HCT116 (cell line): ENCODE results near the gene ZSWIM4. TPM values are rescaled to one million over a fixed set of nuclear protein-coding genes. Genes with fewer than 3 reads are reported as not detected.

ENCODE experiments used
- ATAC-seq: fragments of 200-7000 bp; cut with Tn5 transposase; 2 replicates; pipeline ENCODE4 v1.9.1; 2020; ENCODE audit warnings: mild to moderate bottlenecking, moderate library complexity
- BruUV-seq: library from RNA; stranded (reverse); fragments of 400-500 nt; replicated peaks from 2 replicates; lab custom pipeline; 2021; lab: Mats Ljungman, UMichigan
- CTCF ChIA-PET: fragments of 300-600 bp; sonication (Branson Sonifier 250); formaldehyde crosslinking; loops from one replicate; lab custom pipeline; 2021; ENCODE audit warnings: antibody characterized with exemption; lab: Charles Lee
- POLR2A ChIA-PET: fragments of 300-600, 350-600 bp; sonication (Branson Sonifier 250); formaldehyde crosslinking; loops from one replicate; lab custom pipeline; 2021; ENCODE audit warnings: antibody characterized with exemption; lab: Charles Lee
- RAD21 ChIA-PET, 2 experiments: fragments of 300-600 bp; sonication (Branson Sonifier 250); formaldehyde crosslinking; loops; one replicate each; lab custom pipeline; 2023; ENCODE audit warnings: low total read pairs in 2 of 2; ENCODE audit not compliant: uncharacterized antibody in 2 of 2, unreplicated experiment in 2 of 2, low non-redundant PET in 1 of 2; lab: Charles Lee
- DNase-seq: peaks from one replicate; pipeline ENCODE4 v3.0.0-alpha.2; 2010; ENCODE audit warnings: low read depth, low spot score
- H2AFZ ChIP-seq: fragments of 200-600 bp; shearing (Covaris generic), sonication (generic); 2 replicates; pipeline ENCODE4 v1.6.1; 2017; ENCODE audit warnings: low read depth, mixed run types, mixed read lengths, antibody characterized with exemption, low read length; ENCODE audit not compliant: poor library complexity, severe bottlenecking
- H3K27ac ChIP-seq: 2 replicates; pipeline ENCODE4 v1.5.1; 2012; ENCODE audit warnings: low read depth, low read length
- H3K27me3 ChIP-seq: fragments of 200-600 bp; sonication (generic); 2 replicates; pipeline ENCODE4 v1.6.1; 2016; ENCODE audit warnings: mixed run types, low read length, mixed read lengths; ENCODE audit not compliant: insufficient read depth
- H3K36me3 ChIP-seq, 2 experiments: fragments of 200-500 bp in 1 of 2; fragments of 200-600 bp in 1 of 2; sonication (Bioruptor generic) in 1 of 2; sonication (generic) in 1 of 2; 2 replicates each; pipeline versions ENCODE4 v1.5.1 to v1.6.1; 2014 to 2016; ENCODE audit warnings: low read length in 2 of 2, inconsistent platforms in 1 of 2, mixed read lengths in 1 of 2, mixed run types in 1 of 2; ENCODE audit not compliant: insufficient read depth in 2 of 2, control insufficient read depth in 1 of 2
- H3K4me1 ChIP-seq, 2 experiments: fragments of 200-600 bp in 1 of 2; sonication (generic) in 1 of 2; 2 replicates each; pipeline versions ENCODE4 v1.5.1 to v1.6.1; 2012 to 2017; ENCODE audit warnings: low read length in 2 of 2, inconsistent platforms in 1 of 2, mild to moderate bottlenecking in 1 of 2, mixed read lengths in 1 of 2, mixed run types in 1 of 2, moderate library complexity in 1 of 2; ENCODE audit not compliant: insufficient read depth in 2 of 2, control insufficient read depth in 1 of 2
- H3K4me2 ChIP-seq: fragments of 200-600 bp; sonication (generic); 2 replicates; pipeline ENCODE4 v1.6.1; 2017; ENCODE audit warnings: mixed run types, low read length, mixed read lengths
- H3K4me3 ChIP-seq, 2 experiments: fragments of 200-600 bp in 1 of 2; sonication (generic) in 1 of 2; replicated peaks in 1 of 2; 2 replicates each; pipeline ENCODE4 v1.5.1; 2011 to 2016; ENCODE audit warnings: low read length in 2 of 2, control low read depth in 1 of 2, low read depth in 1 of 2, mild to moderate bottlenecking in 1 of 2, mixed read lengths in 1 of 2, mixed run types in 1 of 2
- H3K79me2 ChIP-seq: fragments of 200-600 bp; sonication (generic); 2 replicates; pipeline ENCODE4 v1.6.1; 2017; ENCODE audit warnings: mild to moderate bottlenecking, mixed run types, low read length, moderate library complexity, mixed read lengths; ENCODE audit not compliant: insufficient read depth
- H3K9ac ChIP-seq: fragments of 200-600 bp; sonication (generic); 2 replicates; pipeline ENCODE4 v1.6.1; 2016; ENCODE audit warnings: low read length, mixed read lengths
- H3K9me2 ChIP-seq: fragments of 200-600 bp; sonication (generic), shearing (Covaris generic); 2 replicates; pipeline ENCODE4 v1.6.1; 2017; ENCODE audit warnings: mixed run types, mild to moderate bottlenecking, moderate library complexity; ENCODE audit not compliant: insufficient read depth
- H3K9me3 ChIP-seq, 2 experiments: fragments of 200-500 bp in 1 of 2; fragments of 200-600 bp in 1 of 2; sonication (Bioruptor generic) in 1 of 2; sonication (generic) in 1 of 2; 2 replicates each; pipeline ENCODE4 v1.6.1; 2014 to 2017; ENCODE audit warnings: low read length in 2 of 2, mixed read lengths in 2 of 2, inconsistent platforms in 1 of 2, low read depth in 1 of 2, mild to moderate bottlenecking in 1 of 2, mixed run types in 1 of 2, moderate library complexity in 1 of 2; ENCODE audit not compliant: control insufficient read depth in 1 of 2, insufficient read depth in 1 of 2
- H4K20me1 ChIP-seq: fragments of 200-600 bp; sonication (generic), shearing (Covaris generic); 2 replicates; pipeline ENCODE4 v1.6.1; 2017; ENCODE audit warnings: mixed run types, mild to moderate bottlenecking, moderate library complexity; ENCODE audit not compliant: insufficient read depth
- ATF3 ChIP-seq: IDR thresholded peaks from 2 replicates; pipeline ENCODE4 v1.6.1; 2012
- CBX3 ChIP-seq: IDR thresholded peaks from 2 replicates; pipeline ENCODE4 v1.6.1; 2012; ENCODE audit warnings: low read depth
- CEBPB ChIP-seq: IDR thresholded peaks from 2 replicates; pipeline ENCODE4 v1.6.1; 2012; ENCODE audit warnings: low read depth
- EGR1 ChIP-seq: IDR thresholded peaks from 2 replicates; pipeline ENCODE4 v1.6.1; 2012; ENCODE audit warnings: low read depth
- ELF1 ChIP-seq: IDR thresholded peaks from 2 replicates; pipeline ENCODE4 v1.6.1; 2012; ENCODE audit warnings: low read depth, borderline replicate concordance
- EZH2phosphoT487 ChIP-seq: fragments of 200-600 bp; IDR thresholded peaks from 2 replicates; pipeline ENCODE4 v1.6.1; 2018; ENCODE audit warnings: antibody characterized with exemption, borderline replicate concordance
- FOSL1 ChIP-seq: IDR thresholded peaks from 2 replicates; pipeline ENCODE4 v1.6.1; 2012; ENCODE audit warnings: low read depth
- JUND ChIP-seq: IDR thresholded peaks from 2 replicates; pipeline ENCODE4 v1.6.1; 2012
- POLR2A ChIP-seq: IDR thresholded peaks from 2 replicates; pipeline ENCODE4 v1.7.0; 2011; ENCODE audit warnings: borderline replicate concordance; ENCODE audit not compliant: insufficient read depth, insufficient read length; ENCODE audit errors: extremely low read depth
- POLR2AphosphoS5 ChIP-seq: IDR thresholded peaks from 2 replicates; pipeline ENCODE4 v1.6.1; 2011; ENCODE audit warnings: mild to moderate bottlenecking, low read depth, low read length, moderate library complexity
- RAD21 ChIP-seq: IDR thresholded peaks from 2 replicates; pipeline ENCODE4 v1.6.1; 2012; ENCODE audit warnings: low read depth, mild to moderate bottlenecking
- SP1 ChIP-seq: IDR thresholded peaks from 2 replicates; pipeline ENCODE4 v1.6.1; 2012; ENCODE audit warnings: low read depth
- SRF ChIP-seq: IDR thresholded peaks from 2 replicates; pipeline ENCODE4 v1.6.1; 2012; ENCODE audit warnings: low read depth
- TCF7L2 ChIP-seq: IDR thresholded peaks from 2 replicates; pipeline ENCODE4 v1.7.0; 2011; ENCODE audit warnings: borderline replicate concordance, inconsistent platforms; ENCODE audit not compliant: insufficient read depth, insufficient read length; ENCODE audit errors: extremely low read depth
- ZFX ChIP-seq: fragments of 450-650 bp; IDR thresholded peaks from 2 replicates; pipeline ENCODE4 v1.6.1; 2017
- intact Hi-C: fragments of 100-400 bp; cut with micrococcal nuclease; formaldehyde crosslinking; loops from 2 replicates; pipeline ENCODE4 v1.10.0; 2022
- total RNA-seq: library from RNA; stranded (reverse); gene quantifications from one replicate; pipeline ENCODE4 v1.2.1, GENCODE V29; 2021; ENCODE audit not compliant: unreplicated experiment
- TF ChIP-seq, protein P1 (sequence below): IDR thresholded peaks from 2 replicates; pipeline ENCODE4 v1.6.1; 2012; ENCODE audit warnings: low read depth
- TF ChIP-seq, protein P2 (sequence below): IDR thresholded peaks from 2 replicates; pipeline ENCODE4 v1.6.1; 2012
- TF ChIP-seq, protein P3 (sequence below), 3 experiments: fragments of 200-600 bp in 1 of 3; sonication (generic) in 1 of 3; IDR thresholded peaks in 2 of 3; conservative IDR thresholded peaks in 1 of 3; 2 replicates each; pipeline ENCODE4 v1.5.1; 2012 to 2017; ENCODE audit warnings: low read depth in 2 of 3, low read length in 2 of 3, antibody characterized with exemption in 1 of 3, borderline replicate concordance in 1 of 3, control low read depth in 1 of 3, mild to moderate bottlenecking in 1 of 3, mixed read lengths in 1 of 3, mixed run types in 1 of 3, moderate library complexity in 1 of 3; ENCODE audit not compliant: insufficient read depth in 1 of 3
- TF ChIP-seq, protein P4 (sequence below): IDR thresholded peaks from 2 replicates; pipeline ENCODE4 v1.6.1; 2011; ENCODE audit warnings: mild to moderate bottlenecking, low read length, moderate library complexity; ENCODE audit not compliant: insufficient replicate concordance; ENCODE audit errors: extremely low read depth

The ZSWIM4 gene
- total RNA-seq, 1 experiment from 2014 or later = 9.8 TPM

- ChIA-PET CTCF (interaction anchor here (2.5 to 3.1 kb wide), 3 partner anchors 8 to 143 kb away, joined by 10 to 25 read pairs (median 17); no protein-coding TSS in a partner anchor), POLR2A (interaction anchor here (3.8 kb wide), 1 partner anchor 11 kb away, joined by 21 read pairs; no protein-coding TSS in a partner anchor), RAD21 (interaction anchor here in 1 of 2 experiments (0.7 to 2.3 kb wide), 2 partner anchors 28 to 40 kb away, joined by 4 to 6 read pairs; no protein-coding TSS in a partner anchor)
- H4K20me1 ChIP-seq = no peaks in the 10 kb centered on the region
- H3K27me3 ChIP-seq = no peaks in the 10 kb centered on the region
- H3K9me3 ChIP-seq = no peaks in the 10 kb centered on the region
- no peak overlapping the region for H3K4me2 ChIP-seq
- no peaks in the 10 kb centered on the region for H3K9me2 ChIP-seq
- no TSS peak for BruUV-seq
- no peak for ATAC-seq
- intact Hi-C loops = no loop called here
- DNase-seq = no peak
- H2AFZ ChIP-seq = no peak overlapping the region
- no peak overlapping the region for H3K4me3 ChIP-seq
- H3K36me3 ChIP-seq = no peaks in the 10 kb centered on the region
- H3K4me1 ChIP-seq = peaks cover 23 to 45% of the 10 kb centered on the region in 2 experiments
- H3K79me2 ChIP-seq = no peaks in the 10 kb centered on the region
- no peak overlapping the region for H3K9ac ChIP-seq
- no peak for TF ChIP-seq SRF
- no peak for TF ChIP-seq POLR2A
- TF ChIP-seq CBX3 = no peak
- TF ChIP-seq, protein P1, sequence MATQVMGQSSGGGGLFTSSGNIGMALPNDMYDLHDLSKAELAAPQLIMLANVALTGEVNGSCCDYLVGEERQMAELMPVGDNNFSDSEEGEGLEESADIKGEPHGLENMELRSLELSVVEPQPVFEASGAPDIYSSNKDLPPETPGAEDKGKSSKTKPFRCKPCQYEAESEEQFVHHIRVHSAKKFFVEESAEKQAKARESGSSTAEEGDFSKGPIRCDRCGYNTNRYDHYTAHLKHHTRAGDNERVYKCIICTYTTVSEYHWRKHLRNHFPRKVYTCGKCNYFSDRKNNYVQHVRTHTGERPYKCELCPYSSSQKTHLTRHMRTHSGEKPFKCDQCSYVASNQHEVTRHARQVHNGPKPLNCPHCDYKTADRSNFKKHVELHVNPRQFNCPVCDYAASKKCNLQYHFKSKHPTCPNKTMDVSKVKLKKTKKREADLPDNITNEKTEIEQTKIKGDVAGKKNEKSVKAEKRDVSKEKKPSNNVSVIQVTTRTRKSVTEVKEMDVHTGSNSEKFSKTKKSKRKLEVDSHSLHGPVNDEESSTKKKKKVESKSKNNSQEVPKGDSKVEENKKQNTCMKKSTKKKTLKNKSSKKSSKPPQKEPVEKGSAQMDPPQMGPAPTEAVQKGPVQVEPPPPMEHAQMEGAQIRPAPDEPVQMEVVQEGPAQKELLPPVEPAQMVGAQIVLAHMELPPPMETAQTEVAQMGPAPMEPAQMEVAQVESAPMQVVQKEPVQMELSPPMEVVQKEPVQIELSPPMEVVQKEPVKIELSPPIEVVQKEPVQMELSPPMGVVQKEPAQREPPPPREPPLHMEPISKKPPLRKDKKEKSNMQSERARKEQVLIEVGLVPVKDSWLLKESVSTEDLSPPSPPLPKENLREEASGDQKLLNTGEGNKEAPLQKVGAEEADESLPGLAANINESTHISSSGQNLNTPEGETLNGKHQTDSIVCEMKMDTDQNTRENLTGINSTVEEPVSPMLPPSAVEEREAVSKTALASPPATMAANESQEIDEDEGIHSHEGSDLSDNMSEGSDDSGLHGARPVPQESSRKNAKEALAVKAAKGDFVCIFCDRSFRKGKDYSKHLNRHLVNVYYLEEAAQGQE = no peak
- TF ChIP-seq, protein P2, sequence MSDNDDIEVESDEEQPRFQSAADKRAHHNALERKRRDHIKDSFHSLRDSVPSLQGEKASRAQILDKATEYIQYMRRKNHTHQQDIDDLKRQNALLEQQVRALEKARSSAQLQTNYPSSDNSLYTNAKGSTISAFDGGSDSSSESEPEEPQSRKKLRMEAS = no peak
- no peak for TF ChIP-seq EZH2phosphoT487
- no peak for TF ChIP-seq RAD21
- TF ChIP-seq POLR2AphosphoS5 = no peak
- no peak for TF ChIP-seq SP1
- no peak for TF ChIP-seq TCF7L2
- TF ChIP-seq ELF1 = no peak
- no peak for TF ChIP-seq EGR1
- TF ChIP-seq FOSL1 = no peak
- no peak for TF ChIP-seq ZFX
- no peak for TF ChIP-seq CEBPB
- TF ChIP-seq ATF3 = no peak
- TF ChIP-seq JUND = no peak
- TF ChIP-seq, protein P3, sequence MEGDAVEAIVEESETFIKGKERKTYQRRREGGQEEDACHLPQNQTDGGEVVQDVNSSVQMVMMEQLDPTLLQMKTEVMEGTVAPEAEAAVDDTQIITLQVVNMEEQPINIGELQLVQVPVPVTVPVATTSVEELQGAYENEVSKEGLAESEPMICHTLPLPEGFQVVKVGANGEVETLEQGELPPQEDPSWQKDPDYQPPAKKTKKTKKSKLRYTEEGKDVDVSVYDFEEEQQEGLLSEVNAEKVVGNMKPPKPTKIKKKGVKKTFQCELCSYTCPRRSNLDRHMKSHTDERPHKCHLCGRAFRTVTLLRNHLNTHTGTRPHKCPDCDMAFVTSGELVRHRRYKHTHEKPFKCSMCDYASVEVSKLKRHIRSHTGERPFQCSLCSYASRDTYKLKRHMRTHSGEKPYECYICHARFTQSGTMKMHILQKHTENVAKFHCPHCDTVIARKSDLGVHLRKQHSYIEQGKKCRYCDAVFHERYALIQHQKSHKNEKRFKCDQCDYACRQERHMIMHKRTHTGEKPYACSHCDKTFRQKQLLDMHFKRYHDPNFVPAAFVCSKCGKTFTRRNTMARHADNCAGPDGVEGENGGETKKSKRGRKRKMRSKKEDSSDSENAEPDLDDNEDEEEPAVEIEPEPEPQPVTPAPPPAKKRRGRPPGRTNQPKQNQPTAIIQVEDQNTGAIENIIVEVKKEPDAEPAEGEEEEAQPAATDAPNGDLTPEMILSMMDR (IDR thresholded peaks at IDR 0.05 in 2 of 3, conservative IDR thresholded peaks at IDR 0.05 in 1 of 3; ENCODE audit: borderline replicate concordance in 1 of 3, insufficient read depth in 1 of 3, low read depth in 2 of 3, low read length in 2 of 3) = no peak
- TF ChIP-seq, protein P4, sequence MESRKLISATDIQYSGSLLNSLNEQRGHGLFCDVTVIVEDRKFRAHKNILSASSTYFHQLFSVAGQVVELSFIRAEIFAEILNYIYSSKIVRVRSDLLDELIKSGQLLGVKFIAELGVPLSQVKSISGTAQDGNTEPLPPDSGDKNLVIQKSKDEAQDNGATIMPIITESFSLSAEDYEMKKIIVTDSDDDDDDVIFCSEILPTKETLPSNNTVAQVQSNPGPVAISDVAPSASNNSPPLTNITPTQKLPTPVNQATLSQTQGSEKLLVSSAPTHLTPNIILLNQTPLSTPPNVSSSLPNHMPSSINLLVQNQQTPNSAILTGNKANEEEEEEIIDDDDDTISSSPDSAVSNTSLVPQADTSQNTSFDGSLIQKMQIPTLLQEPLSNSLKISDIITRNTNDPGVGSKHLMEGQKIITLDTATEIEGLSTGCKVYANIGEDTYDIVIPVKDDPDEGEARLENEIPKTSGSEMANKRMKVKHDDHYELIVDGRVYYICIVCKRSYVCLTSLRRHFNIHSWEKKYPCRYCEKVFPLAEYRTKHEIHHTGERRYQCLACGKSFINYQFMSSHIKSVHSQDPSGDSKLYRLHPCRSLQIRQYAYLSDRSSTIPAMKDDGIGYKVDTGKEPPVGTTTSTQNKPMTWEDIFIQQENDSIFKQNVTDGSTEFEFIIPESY = no peak
- H3K27ac ChIP-seq = no peak overlapping the region
Observed at GRCh38 chr19:13864046-13864666, 68.9 kb downstream of the ZSWIM4 start.
